WERI-Rb-1 (cell line): Measurements from ENCODE around the gene ITGB7.
"Not testable (repeated sequence)": the region's sequence is repeated elsewhere in the genome, so short reads cannot be mapped to it uniquely, and the experiment has no call there.

Experiments
- DNase-seq: peaks from one replicate; pipeline ENCODE4 v3.0.0-alpha.2; 2020
- H3K27ac ChIP-seq: fragments of 250-450 bp; sonication (Bioruptor Pico); 2 replicates; pipeline ENCODE4 v1.5.1; 2020; ENCODE audit warnings: mild to moderate bottlenecking, moderate library complexity
- H3K27me3 ChIP-seq: fragments of 250-450 bp; sonication (Bioruptor Pico); 2 replicates; pipeline ENCODE4 v1.5.1; 2021; ENCODE audit warnings: mild to moderate bottlenecking, low read depth, moderate library complexity; ENCODE audit not compliant: insufficient read depth, severe bottlenecking
- H3K36me3 ChIP-seq: fragments of 250-450 bp; sonication (Bioruptor Pico); 2 replicates; pipeline ENCODE4 v1.5.1; 2020; ENCODE audit warnings: mild to moderate bottlenecking, moderate library complexity
- H3K4me3 ChIP-seq: 2 replicates; pipeline ENCODE4 v1.5.1; 2011; ENCODE audit warnings: low read depth, mild to moderate bottlenecking, control low read depth, low read length
- H3K9me3 ChIP-seq: fragments of 250-450 bp; sonication (Bioruptor Pico); 2 replicates; pipeline ENCODE4 v1.5.1; 2021; ENCODE audit warnings: mild to moderate bottlenecking, moderate library complexity; ENCODE audit not compliant: severe bottlenecking
- TF ChIP-seq, protein P1 (sequence below): IDR thresholded peaks from 2 replicates; pipeline ENCODE4 v1.5.1; 2011; ENCODE audit warnings: low read depth, mild to moderate bottlenecking, control low read depth, inconsistent platforms, low read length

ITGB7 gene

DNA sequence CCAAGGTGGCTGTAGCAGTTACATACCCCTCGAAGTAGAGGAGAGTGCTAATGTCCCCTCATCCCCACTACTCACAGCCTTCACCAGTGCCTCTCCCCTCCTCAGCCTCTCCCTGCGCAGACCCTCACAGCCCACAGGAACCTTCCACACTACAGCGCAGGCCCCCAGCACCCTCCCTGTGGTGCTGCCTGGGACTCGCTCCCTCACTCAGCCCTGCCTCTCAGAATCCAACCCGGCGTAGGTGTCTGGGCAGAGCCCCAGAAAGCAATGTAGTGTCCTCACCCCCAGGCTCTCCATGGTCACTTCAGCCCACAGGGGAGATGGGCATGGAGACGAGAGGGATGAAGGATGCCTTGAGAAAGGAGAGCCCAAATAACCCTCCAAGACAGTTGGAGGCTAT lies 37.4 kb downstream of the ITGB7 start:
- no peak overlapping the region for H3K27ac ChIP-seq
- no peak for DNase-seq
- H3K36me3 ChIP-seq: no peaks in the 10 kb centered on the region
- no peak overlapping the region for H3K4me3 ChIP-seq
- TF ChIP-seq, protein P1, sequence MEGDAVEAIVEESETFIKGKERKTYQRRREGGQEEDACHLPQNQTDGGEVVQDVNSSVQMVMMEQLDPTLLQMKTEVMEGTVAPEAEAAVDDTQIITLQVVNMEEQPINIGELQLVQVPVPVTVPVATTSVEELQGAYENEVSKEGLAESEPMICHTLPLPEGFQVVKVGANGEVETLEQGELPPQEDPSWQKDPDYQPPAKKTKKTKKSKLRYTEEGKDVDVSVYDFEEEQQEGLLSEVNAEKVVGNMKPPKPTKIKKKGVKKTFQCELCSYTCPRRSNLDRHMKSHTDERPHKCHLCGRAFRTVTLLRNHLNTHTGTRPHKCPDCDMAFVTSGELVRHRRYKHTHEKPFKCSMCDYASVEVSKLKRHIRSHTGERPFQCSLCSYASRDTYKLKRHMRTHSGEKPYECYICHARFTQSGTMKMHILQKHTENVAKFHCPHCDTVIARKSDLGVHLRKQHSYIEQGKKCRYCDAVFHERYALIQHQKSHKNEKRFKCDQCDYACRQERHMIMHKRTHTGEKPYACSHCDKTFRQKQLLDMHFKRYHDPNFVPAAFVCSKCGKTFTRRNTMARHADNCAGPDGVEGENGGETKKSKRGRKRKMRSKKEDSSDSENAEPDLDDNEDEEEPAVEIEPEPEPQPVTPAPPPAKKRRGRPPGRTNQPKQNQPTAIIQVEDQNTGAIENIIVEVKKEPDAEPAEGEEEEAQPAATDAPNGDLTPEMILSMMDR: no peak
- H3K9me3 ChIP-seq: no peaks in the 10 kb centered on the region
- H3K27me3 ChIP-seq: no peaks in the 10 kb centered on the region

GRCh38 chr12:53166837-53167236 lies 40.2 kb downstream of the ITGB7 start:
- TF ChIP-seq, protein P1: no peak
- DNase-seq: no peak

GRCh38 chr12:53163008-53163407 lies 44.0 kb downstream of the ITGB7 start:
- H3K27me3 ChIP-seq, H3K4me3 ChIP-seq, H3K9me3 ChIP-seq, H3K36me3 ChIP-seq, H3K27ac ChIP-seq, DNase-seq: not testable (repeated sequence)

More at GRCh38 chr12:53166837-53167236, 40.2 kb downstream of the ITGB7 start:
- Histone ChIP-seq H3K36me3 (no peaks in the 10 kb centered on the region), H3K9me3 (no peaks in the 10 kb centered on the region), H3K4me3 (no peak overlapping the region), H3K27me3 (no peaks in the 10 kb centered on the region), H3K27ac (no peak overlapping the region)

DNA sequence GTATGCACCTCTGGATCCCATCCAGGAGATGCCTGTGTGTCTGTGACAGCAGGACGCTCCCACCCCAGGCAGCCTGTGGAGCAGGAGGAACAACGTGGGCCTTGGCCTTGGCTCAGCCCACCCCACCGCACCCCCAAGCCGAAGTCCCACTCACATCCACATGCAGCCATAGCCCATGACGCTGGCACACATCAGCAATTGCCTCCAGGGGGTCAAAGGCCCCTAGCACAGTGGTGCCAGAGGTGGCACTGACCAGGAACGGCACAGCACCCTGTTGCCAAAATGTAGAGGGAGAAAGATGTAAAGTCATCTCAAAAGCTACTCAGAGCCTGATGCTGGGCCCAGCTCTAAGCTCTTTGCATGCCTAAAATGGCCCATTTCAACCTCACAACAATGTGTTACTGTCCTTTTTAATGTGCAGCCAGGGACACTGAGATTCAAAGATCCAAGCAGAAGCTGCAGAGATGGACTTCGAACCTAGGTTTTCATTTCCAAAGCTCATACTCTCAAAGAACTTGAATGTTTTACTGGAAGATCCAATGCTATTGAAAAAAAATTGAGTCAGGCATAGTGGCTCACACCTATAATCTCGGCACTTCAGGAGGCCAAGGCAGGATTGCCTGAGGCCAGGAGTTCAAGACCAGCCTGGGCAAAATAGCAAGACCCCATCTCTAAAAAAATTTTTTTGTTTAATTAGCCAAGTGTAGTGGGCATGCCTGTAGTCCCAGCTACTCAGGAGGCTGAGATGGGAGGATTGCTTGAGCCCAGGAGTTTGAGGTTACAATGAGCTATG lies 45.7 kb downstream of the ITGB7 start:
- H3K36me3 ChIP-seq: no peaks in the 10 kb centered on the region
- H3K9me3 ChIP-seq: no peaks in the 10 kb centered on the region
- H3K4me3 ChIP-seq: no peak overlapping the region
- no peak for DNase-seq
- no peak overlapping the region for H3K27ac ChIP-seq
- TF ChIP-seq, protein P1: no peak
- H3K27me3 ChIP-seq: no peaks in the 10 kb centered on the region

GRCh38 chr12:53160673-53161072 lies 46.4 kb downstream of the ITGB7 start:
- DNase-seq: no peak
- Histone ChIP-seq H3K27ac (no peak overlapping the region), H3K9me3 (no peaks in the 10 kb centered on the region), H3K36me3 (no peaks in the 10 kb centered on the region), H3K4me3 (no peak overlapping the region), H3K27me3 (no peaks in the 10 kb centered on the region)
- TF ChIP-seq, protein P1: no peak

- no peak overlapping the region for H3K4me3 ChIP-seq
- H3K27me3 ChIP-seq: no peaks in the 10 kb centered on the region
- DNase-seq: no peak
- no peaks in the 10 kb centered on the region for H3K9me3 ChIP-seq
- H3K27ac ChIP-seq: no peak overlapping the region
- TF ChIP-seq, protein P1: no peak
- no peaks in the 10 kb centered on the region for H3K36me3 ChIP-seq
Measured at GRCh38 chr12:53160000-53160399, 47.1 kb downstream of the ITGB7 start.
